Glutamatergic neuron (in vitro differentiated cells): Measurements from ENCODE around the gene LGMN. TPM values are rescaled to one million over a fixed set of nuclear protein-coding genes. Genes with fewer than 3 reads are reported as not detected.

ENCODE experiments used
- DNase-seq: peaks from one replicate; pipeline ENCODE4 v3.0.0; 2022
- H3K27ac Mint-ChIP-seq: one replicate; pipeline ENCODE4 v1.8.0; 2020; ENCODE audit warnings: mild to moderate bottlenecking, mixed read lengths, inconsistent platforms; ENCODE audit not compliant: unreplicated experiment
- H3K27me3 Mint-ChIP-seq: one replicate; pipeline ENCODE4 v1.8.0; 2020; ENCODE audit warnings: mild to moderate bottlenecking, moderate library complexity, mixed read lengths, inconsistent platforms; ENCODE audit not compliant: unreplicated experiment
- H3K36me3 Mint-ChIP-seq: one replicate; pipeline ENCODE4 v1.8.0; 2020; ENCODE audit warnings: mild to moderate bottlenecking, mixed read lengths, inconsistent platforms; ENCODE audit not compliant: unreplicated experiment
- H3K4me1 Mint-ChIP-seq: one replicate; pipeline ENCODE4 v1.8.0; 2020; ENCODE audit warnings: mild to moderate bottlenecking, low read depth, mixed read lengths, inconsistent platforms; ENCODE audit not compliant: unreplicated experiment
- H3K4me3 Mint-ChIP-seq: one replicate; pipeline ENCODE4 v1.8.0; 2020; ENCODE audit warnings: mild to moderate bottlenecking, mixed read lengths, inconsistent platforms; ENCODE audit not compliant: unreplicated experiment
- H3K9me3 Mint-ChIP-seq: one replicate; pipeline ENCODE4 v1.8.0; 2020; ENCODE audit warnings: mild to moderate bottlenecking, moderate library complexity, mixed read lengths, inconsistent platforms; ENCODE audit not compliant: unreplicated experiment
- total RNA-seq: library from RNA; stranded (reverse); fragmentation: NEBNext Ultra II Directional; extraction: Animal tissue kit (Norgen Biotek cat#: 25700); gene quantifications from one replicate; pipeline ENCODE4 v1.2.1, GENCODE V29; 2021; ENCODE audit not compliant: unreplicated experiment
- TF ChIP-seq, protein P1 (sequence below): fragments of 200-600 bp; sonication (generic); IDR thresholded peaks from one replicate; pipeline ENCODE4 v1.5.0; 2021; ENCODE audit not compliant: partially characterized antibody, unreplicated experiment

LGMN gene
- total RNA-seq, 1 donor from 2014 or later: 36.9 TPM

DNA sequence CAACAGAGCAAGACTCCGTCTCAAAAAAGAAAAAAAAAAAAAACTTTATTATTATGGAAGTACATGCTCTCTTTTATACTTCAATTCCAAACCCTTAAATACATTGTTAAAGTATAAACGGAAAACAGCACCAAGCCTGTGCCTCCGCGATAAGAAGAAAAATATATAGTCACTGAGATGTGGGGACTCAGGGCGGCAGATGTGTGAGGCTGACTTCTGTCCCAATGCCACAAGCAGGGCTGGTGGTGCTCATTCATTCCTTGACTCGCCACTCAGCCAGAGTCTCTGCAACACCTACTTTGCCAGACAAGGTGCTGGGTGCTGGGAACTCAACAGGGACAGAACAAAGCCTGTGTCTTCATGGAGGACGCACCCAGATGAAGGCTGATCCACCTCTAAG is 13.8 kb downstream of the LGMN start:
- no peak for DNase-seq
- TF ChIP-seq, protein P1, sequence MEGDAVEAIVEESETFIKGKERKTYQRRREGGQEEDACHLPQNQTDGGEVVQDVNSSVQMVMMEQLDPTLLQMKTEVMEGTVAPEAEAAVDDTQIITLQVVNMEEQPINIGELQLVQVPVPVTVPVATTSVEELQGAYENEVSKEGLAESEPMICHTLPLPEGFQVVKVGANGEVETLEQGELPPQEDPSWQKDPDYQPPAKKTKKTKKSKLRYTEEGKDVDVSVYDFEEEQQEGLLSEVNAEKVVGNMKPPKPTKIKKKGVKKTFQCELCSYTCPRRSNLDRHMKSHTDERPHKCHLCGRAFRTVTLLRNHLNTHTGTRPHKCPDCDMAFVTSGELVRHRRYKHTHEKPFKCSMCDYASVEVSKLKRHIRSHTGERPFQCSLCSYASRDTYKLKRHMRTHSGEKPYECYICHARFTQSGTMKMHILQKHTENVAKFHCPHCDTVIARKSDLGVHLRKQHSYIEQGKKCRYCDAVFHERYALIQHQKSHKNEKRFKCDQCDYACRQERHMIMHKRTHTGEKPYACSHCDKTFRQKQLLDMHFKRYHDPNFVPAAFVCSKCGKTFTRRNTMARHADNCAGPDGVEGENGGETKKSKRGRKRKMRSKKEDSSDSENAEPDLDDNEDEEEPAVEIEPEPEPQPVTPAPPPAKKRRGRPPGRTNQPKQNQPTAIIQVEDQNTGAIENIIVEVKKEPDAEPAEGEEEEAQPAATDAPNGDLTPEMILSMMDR: no peak
- Mint-ChIP-seq H3K4me1 (no peaks in the 10 kb centered on the region), H3K36me3 (peaks cover 12% of the 10 kb centered on the region), H3K9me3 (no peaks in the 10 kb centered on the region), H3K27ac (no peak overlapping the region), H3K27me3 (peaks cover 2% of the 10 kb centered on the region), H3K4me3 (no peak overlapping the region)

DNA sequence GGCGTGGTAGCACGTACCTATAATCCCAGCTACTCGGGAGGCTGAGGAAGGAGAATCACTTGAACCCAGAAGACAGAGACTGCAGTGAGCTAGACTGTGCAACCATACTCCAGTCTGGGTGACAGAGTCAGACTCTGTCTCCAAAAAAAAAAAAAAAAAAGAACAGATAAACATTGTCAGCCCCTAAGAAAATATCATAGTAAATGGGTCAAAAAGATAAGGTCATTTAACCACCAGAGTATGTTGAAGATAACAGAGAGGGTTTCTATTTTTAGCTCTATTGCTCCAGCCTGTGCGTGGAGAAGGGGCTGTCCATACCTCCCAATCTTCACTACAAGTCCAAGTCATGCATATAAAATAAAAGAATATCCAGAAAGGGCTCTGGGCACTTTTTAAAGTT is 15.4 kb downstream of the LGMN start:
- Mint-ChIP-seq H3K4me1 (no peaks in the 10 kb centered on the region), H3K9me3 (no peaks in the 10 kb centered on the region), H3K27me3 (peaks cover 5% of the 10 kb centered on the region), H3K27ac (no peak overlapping the region), H3K4me3 (no peak overlapping the region), H3K36me3 (peaks cover 12% of the 10 kb centered on the region)
- TF ChIP-seq, protein P1: no peak
- DNase-seq: no peak

DNA sequence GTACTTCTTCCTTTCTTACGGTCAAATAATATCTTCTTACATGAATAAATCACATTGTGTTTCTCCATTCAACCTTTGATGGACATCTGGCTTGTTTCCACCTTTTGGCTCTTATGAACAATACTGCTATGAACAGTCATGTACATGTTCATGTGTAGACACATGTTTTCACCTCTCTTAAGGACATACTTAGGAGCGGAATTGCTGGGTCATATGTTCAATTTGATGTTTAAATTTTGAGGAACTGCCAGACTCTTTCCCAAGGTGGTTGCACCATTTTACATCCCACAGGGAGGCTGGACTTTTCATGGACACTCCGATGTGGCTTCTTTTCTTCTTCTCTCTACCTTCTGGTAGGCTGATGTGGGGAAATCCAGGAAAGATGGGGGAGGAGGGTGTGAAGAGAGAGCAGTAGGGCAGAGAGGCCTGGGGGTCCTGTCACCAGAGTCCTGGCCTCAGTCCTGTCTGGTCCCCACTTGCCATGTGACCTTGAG is 16.8 kb downstream of the LGMN start:
- H3K27ac Mint-ChIP-seq: no peak overlapping the region
- TF ChIP-seq, protein P1: no peak
- peaks cover 15% of the 10 kb centered on the region for H3K36me3 Mint-ChIP-seq
- H3K27me3 Mint-ChIP-seq: peaks cover 7% of the 10 kb centered on the region
- H3K9me3 Mint-ChIP-seq: no peaks in the 10 kb centered on the region
- H3K4me1 Mint-ChIP-seq: no peaks in the 10 kb centered on the region
- H3K4me3 Mint-ChIP-seq: no peak overlapping the region
- DNase-seq: no peak

DNA sequence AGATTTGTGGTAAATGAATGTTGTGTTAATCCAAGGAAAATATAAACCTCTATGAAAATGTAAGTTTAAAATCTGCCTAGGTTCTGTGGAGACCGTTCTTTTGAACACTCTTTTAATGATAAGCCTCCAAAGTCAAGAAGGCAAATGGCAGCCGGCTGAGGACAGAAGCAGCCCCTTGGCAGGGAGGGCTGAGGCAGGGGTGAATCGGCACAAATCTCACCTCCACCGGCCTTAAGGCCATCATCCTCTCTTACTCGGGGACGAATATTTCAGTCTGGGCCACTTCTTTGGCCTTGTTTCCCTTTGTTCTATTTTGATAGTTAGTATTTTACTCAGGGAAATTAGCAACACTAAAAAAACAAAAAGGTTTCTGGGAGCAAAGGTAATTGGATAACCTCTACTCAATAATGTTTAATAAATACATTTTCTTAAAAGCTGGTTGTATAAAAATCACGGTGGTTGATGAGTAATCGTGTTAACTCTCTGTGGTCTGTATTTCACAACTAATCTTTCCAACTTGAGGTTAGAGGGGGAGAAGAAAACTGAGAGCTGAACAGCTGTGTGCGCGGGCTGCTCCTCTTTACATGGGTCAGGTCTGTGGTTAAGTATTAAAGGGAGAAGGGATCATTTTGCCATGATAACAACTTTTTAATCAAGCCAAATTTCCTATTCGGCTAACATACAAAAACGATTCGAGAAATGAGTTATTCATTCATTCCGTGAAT is 18.6 kb downstream of the LGMN start:
- DNase-seq: no peak
- Mint-ChIP-seq H3K27ac (no peak overlapping the region), H3K36me3 (peaks cover 16% of the 10 kb centered on the region), H3K4me3 (no peak overlapping the region), H3K27me3 (peaks cover 7% of the 10 kb centered on the region), H3K9me3 (no peaks in the 10 kb centered on the region), H3K4me1 (no peaks in the 10 kb centered on the region)
- TF ChIP-seq, protein P1: no peak

DNA sequence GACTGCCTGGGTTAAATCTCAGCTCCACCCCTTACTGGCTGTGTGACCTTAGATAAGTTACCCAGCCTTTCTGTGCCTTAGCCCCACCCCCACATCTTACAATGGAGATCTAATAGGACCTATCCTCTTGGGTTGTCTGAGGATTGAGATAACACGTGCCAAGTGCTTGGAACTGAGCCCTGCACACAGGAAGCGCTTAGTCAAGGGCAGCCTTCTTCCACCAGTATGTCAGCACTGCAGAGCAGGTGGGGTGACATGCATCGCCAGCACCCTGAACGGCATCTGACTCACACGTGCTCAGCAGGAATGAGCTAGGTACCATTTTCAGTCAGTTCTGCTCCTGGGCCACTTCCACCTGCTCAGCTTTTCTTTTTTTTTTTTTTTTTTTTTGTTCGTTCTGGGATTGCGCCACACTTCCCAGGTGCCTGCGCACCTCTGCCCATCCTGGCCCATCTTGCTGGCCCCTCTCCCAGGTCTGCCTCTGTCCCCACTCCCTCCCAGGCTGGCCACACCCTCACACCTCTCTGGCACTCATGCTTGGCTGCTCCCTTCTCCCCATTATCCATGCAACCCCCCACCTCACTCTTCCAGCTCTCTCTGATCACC is 19.6 kb downstream of the LGMN start:
- DNase-seq: no peak
- TF ChIP-seq, protein P1: no peak
- H3K36me3 Mint-ChIP-seq: peaks cover 16% of the 10 kb centered on the region
- no peak overlapping the region for H3K4me3 Mint-ChIP-seq
- peaks cover 7% of the 10 kb centered on the region for H3K27me3 Mint-ChIP-seq
- H3K27ac Mint-ChIP-seq: no peak overlapping the region
- no peaks in the 10 kb centered on the region for H3K4me1 Mint-ChIP-seq
- no peaks in the 10 kb centered on the region for H3K9me3 Mint-ChIP-seq
